Endometrium (tissue), 2 donors: ENCODE measurements around the gene ASB11.
"Not testable (repeated sequence)": the region's sequence is repeated elsewhere in the genome, so short reads cannot be mapped to it uniquely, and the experiment has no call there.

Experiments used
- FAIRE-seq: peaks from 2 replicates; lab custom pipeline; 2012; peaks lifted over from hg19 to GRCh38; lab: Jason Lieb, UNC
- donor health status: control.
- donor health status: control.

Gene ASB11

GRCh38 chrX:15305899-15306298 lies 9.5 kb downstream of the ASB11 start:
- not testable (repeated sequence) for FAIRE-seq

- FAIRE-seq: no peak
Observed at GRCh38 chrX:15301924-15302323, 13.5 kb downstream of the ASB11 start.

GRCh38 chrX:15299941-15300851 lies 15.2 kb downstream of the ASB11 start:
- peak; percentile 77 for FAIRE-seq

- FAIRE-seq: no peak
Observed at GRCh38 chrX:15298780-15299179, 16.7 kb downstream of the ASB11 start.

- no peak for FAIRE-seq
Observed at GRCh38 chrX:15298201-15298600, 17.2 kb downstream of the ASB11 start.

- FAIRE-seq: no peak
Observed at GRCh38 chrX:15293451-15293850, 22.0 kb downstream of the ASB11 start.

- FAIRE-seq: no peak
Observed at GRCh38 chrX:15292861-15293260, 22.6 kb downstream of the ASB11 start.

GRCh38 chrX:15277604-15278003 lies 37.8 kb downstream of the ASB11 start:
- FAIRE-seq: no peak

- no peak for FAIRE-seq
Observed at GRCh38 chrX:15274946-15275345, 40.5 kb downstream of the ASB11 start.

- FAIRE-seq: not testable (repeated sequence)
Observed at GRCh38 chrX:15273275-15273674, 42.2 kb downstream of the ASB11 start.

GRCh38 chrX:15271757-15272156 lies 43.7 kb downstream of the ASB11 start:
- no peak for FAIRE-seq

GRCh38 chrX:15269618-15270521 lies 45.6 kb downstream of the ASB11 start, which contains the start of gene ASB9:
Gene ASB9, minus strand, starts transcription at chrX:15270083. Its CDS starts 209 bp downstream, at chrX:15269874.
- FAIRE-seq: no peak

- FAIRE-seq: no peak
Observed at GRCh38 chrX:15269120-15269519, 46.3 kb downstream of the ASB11 start.

- FAIRE-seq: no peak
Observed at GRCh38 chrX:15254852-15255251, 60.6 kb downstream of the ASB11 start.

GRCh38 chrX:15245896-15246295 lies 69.5 kb downstream of the ASB11 start:
- FAIRE-seq: no peak

GRCh38 chrX:15244421-15244820 lies 71.0 kb downstream of the ASB11 start:
- no peak for FAIRE-seq

GRCh38 chrX:15242899-15243555 lies 72.4 kb downstream of the ASB11 start:
- peak; percentile 76 for FAIRE-seq

GRCh38 chrX:15241301-15241700 lies 74.1 kb downstream of the ASB11 start:
- no peak for FAIRE-seq

GRCh38 chrX:15240414-15240813 lies 75.0 kb downstream of the ASB11 start:
- no peak for FAIRE-seq

GRCh38 chrX:15236146-15236545 lies 79.3 kb downstream of the ASB11 start:
- FAIRE-seq: no peak

- FAIRE-seq: no peak
Observed at GRCh38 chrX:15235001-15235400, 80.4 kb downstream of the ASB11 start.

GRCh38 chrX:15233416-15234015 lies 81.9 kb downstream of the ASB11 start:
- FAIRE-seq: no peak
